ENCODE measurements around the gene CHSY1.
"Not testable (repeated sequence)": the region's sequence is repeated elsewhere in the genome, so short reads cannot be mapped to it uniquely, and the experiment has no call there.

Gene CHSY1

GRCh38 chr15:101251830-101252820, at the start of gene CHSY1:
TSS of gene CHSY1 (minus strand) at chr15:101252048. CDS start at chr15:101251456, 592 bp downstream.
- DNase-seq (ENCODE audit: low read depth, low spot score) = peak; percentile 90

GRCh38 chr15:101296418-101297405, 44.9 kb upstream of the CHSY1 start:
- DNase-seq (ENCODE audit: low read depth, low spot score) = no peak

GRCh38 chr15:101295607-101296161, 43.8 kb upstream of the CHSY1 start:
- peak; percentile 52 for DNase-seq (ENCODE audit: low read depth, low spot score)

GRCh38 chr15:101294731-101295606, 43.1 kb upstream of the CHSY1 start, which contains the start of gene SNRPA1:
TSS of gene SNRPA1 (minus strand) at chr15:101295248. CDS start at chr15:101295178, 70 bp downstream.
- DNase-seq (ENCODE audit: low read depth, low spot score) = peak; percentile 79

- DNase-seq (ENCODE audit: low read depth, low spot score) = no peak
Observed at GRCh38 chr15:101293122-101293521, 41.3 kb upstream of the CHSY1 start.

- no peak for DNase-seq (ENCODE audit: low read depth, low spot score)
Observed at GRCh38 chr15:101288905-101289513, 37.2 kb upstream of the CHSY1 start.

- not testable (repeated sequence) for DNase-seq (ENCODE audit: low read depth, low spot score)
Observed at GRCh38 chr15:101287342-101287741, 35.5 kb upstream of the CHSY1 start.

GRCh38 chr15:101286471-101287114, 34.7 kb upstream of the CHSY1 start:
- DNase-seq (ENCODE audit: low read depth, low spot score) = no peak

- DNase-seq (ENCODE audit: low read depth, low spot score) = no peak
Observed at GRCh38 chr15:101283931-101284330, 32.1 kb upstream of the CHSY1 start.

- DNase-seq (ENCODE audit: low read depth, low spot score) = no peak
Observed at GRCh38 chr15:101280007-101280406, 28.2 kb upstream of the CHSY1 start.

GRCh38 chr15:101277943-101278564, 26.2 kb upstream of the CHSY1 start:
- DNase-seq (ENCODE audit: low read depth, low spot score) = no peak

- DNase-seq (ENCODE audit: low read depth, low spot score) = peak; percentile 59
Observed at GRCh38 chr15:101277038-101277822, 25.4 kb upstream of the CHSY1 start, which contains the start of gene SELENOS. TSS of gene SELENOS (minus strand) at chr15:101277485. CDS start at chr15:101277417, 68 bp downstream.

- no peak for DNase-seq (ENCODE audit: low read depth, low spot score)
Observed at GRCh38 chr15:101276501-101277037, 24.7 kb upstream of the CHSY1 start.

GRCh38 chr15:101275018-101275417, 23.2 kb upstream of the CHSY1 start:
- no peak for DNase-seq (ENCODE audit: low read depth, low spot score)

- DNase-seq (ENCODE audit: low read depth, low spot score) = no peak
Observed at GRCh38 chr15:101273534-101273933, 21.7 kb upstream of the CHSY1 start.

- DNase-seq (ENCODE audit: low read depth, low spot score) = no peak
Observed at GRCh38 chr15:101272584-101272983, 20.7 kb upstream of the CHSY1 start.

- no peak for DNase-seq (ENCODE audit: low read depth, low spot score)
Observed at GRCh38 chr15:101269479-101270223, 17.8 kb upstream of the CHSY1 start.
